Activated CD4-positive, alpha-beta T cell treated with anti-CD3 and anti-CD28 coated beads for 24 hours (primary cell): ENCODE data around the gene VAMP2.

ENCODE experiments used
- DNase-seq, 2 donors: peaks; one replicate each; pipeline ENCODE4 v3.0.0-alpha.2; 2020; ENCODE audit warnings: low read depth in 2 of 2

VAMP2 gene

GRCh38 chr17:8155231-8155995 lies 7.3 kb downstream of the VAMP2 start:
- DNase-seq, result no peak

- no peak for DNase-seq
These were observed 8.1 kb downstream of the VAMP2 start for GRCh38 chr17:8154608-8155155.

GRCh38 chr17:8153957-8154607 lies 8.7 kb downstream of the VAMP2 start:
- DNase-seq, result peak; percentile 62 to 90

GRCh38 chr17:8153525-8153956 lies 9.2 kb downstream of the VAMP2 start:
- peak in 1 of 2 donors; percentile 46 for DNase-seq

GRCh38 chr17:8153031-8153451 lies 9.7 kb downstream of the VAMP2 start:
- DNase-seq, result no peak

GRCh38 chr17:8152112-8152775 lies 10.5 kb downstream of the VAMP2 start, which contains the start of gene PER1:
Gene PER1, minus strand, starts transcription at chr17:8152404. Its CDS starts 1,698 bp downstream, at chr17:8150706.
- peak; percentile 75 to 91 for DNase-seq

GRCh38 chr17:8151641-8152111 lies 11.1 kb downstream of the VAMP2 start:
- DNase-seq, result no peak

GRCh38 chr17:8151120-8151640 lies 11.6 kb downstream of the VAMP2 start:
- DNase-seq, result peak; percentile 78 to 82

GRCh38 chr17:8150194-8151119 lies 12.3 kb downstream of the VAMP2 start:
- DNase-seq, result no peak

- no peak for DNase-seq
These were observed 13.1 kb downstream of the VAMP2 start for GRCh38 chr17:8149419-8150193.

GRCh38 chr17:8148560-8148959 lies 14.2 kb downstream of the VAMP2 start:
- DNase-seq, result no peak

GRCh38 chr17:8147805-8148404 lies 14.8 kb downstream of the VAMP2 start:
- DNase-seq, result no peak

GRCh38 chr17:8147141-8147804 lies 15.5 kb downstream of the VAMP2 start:
- DNase-seq, result no peak

GRCh38 chr17:8146381-8147140 lies 16.2 kb downstream of the VAMP2 start:
- no peak for DNase-seq

GRCh38 chr17:8145811-8146210 lies 16.9 kb downstream of the VAMP2 start:
- no peak for DNase-seq

- DNase-seq, result no peak
These were observed 18.1 kb downstream of the VAMP2 start for GRCh38 chr17:8144401-8145231.
